ENCODE data around the gene SPINT3.
"Not testable (repeated sequence)": the region's sequence is repeated elsewhere in the genome, so short reads cannot be mapped to it uniquely, and the experiment has no call there.

SPINT3 gene

GRCh38 chr20:45477530-45478148, 37.8 kb downstream of the SPINT3 start:
- H3K9ac ChIP-seq (ENCODE audit: low read length in 2 of 2); H3K4me1 ChIP-seq (ENCODE audit: control insufficient read depth, insufficient read depth, low read length); H3K4me3 ChIP-seq (ENCODE audit: low read length in 2 of 2); H3K9me3 ChIP-seq (ENCODE audit: control insufficient read depth in 2 of 2, low read length in 2 of 2); H3K36me3 ChIP-seq (ENCODE audit: control insufficient read depth in 2 of 2, insufficient read depth in 2 of 2, low read length in 2 of 2); H3K27ac ChIP-seq (ENCODE audit: low read length): not testable (repeated sequence)
- peaks cover 12 to 14% of the 10 kb centered on the region in 2 donors for H3K27me3 ChIP-seq (ENCODE audit: control insufficient read depth in 1 of 2, insufficient read depth in 2 of 2, low read length in 2 of 2)

- H3K9ac ChIP-seq (ENCODE audit: low read length in 2 of 2); H3K4me3 ChIP-seq (ENCODE audit: low read length in 2 of 2); H3K9me3 ChIP-seq (ENCODE audit: control insufficient read depth in 2 of 2, low read length in 2 of 2); H3K27ac ChIP-seq (ENCODE audit: low read length); H3K36me3 ChIP-seq (ENCODE audit: control insufficient read depth in 2 of 2, insufficient read depth in 2 of 2, low read length in 2 of 2): not testable (repeated sequence)
- Histone ChIP-seq H3K4me1 (ENCODE audit: control insufficient read depth, insufficient read depth, low read length) (peaks cover 20% of the 10 kb centered on the region), H3K27me3 (ENCODE audit: control insufficient read depth in 1 of 2, insufficient read depth in 2 of 2, low read length in 2 of 2) (peaks cover 6 to 11% of the 10 kb centered on the region in 2 donors)
Measured at GRCh38 chr20:45472286-45472685, 43.1 kb downstream of the SPINT3 start.

DNA sequence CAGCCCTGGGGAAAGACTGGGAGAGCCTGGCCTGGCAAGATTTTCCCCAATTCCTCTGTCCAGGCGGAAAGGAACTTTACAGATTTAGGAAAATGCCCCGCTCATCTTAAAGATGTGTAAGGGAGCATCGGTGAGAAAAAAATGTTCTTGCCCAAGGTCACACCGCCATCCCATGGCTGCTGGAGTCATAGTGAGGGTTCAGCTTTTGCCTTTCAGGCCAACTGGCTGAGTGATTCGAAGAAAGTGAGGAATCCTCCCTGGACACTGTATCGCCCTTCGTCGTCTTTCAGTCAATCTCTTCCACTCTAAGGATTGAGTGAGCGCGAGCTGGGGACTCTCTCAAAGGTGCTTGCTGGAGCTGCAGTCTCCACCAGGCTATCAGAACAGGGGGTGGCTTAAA, 44.5 kb downstream of the SPINT3 start:
- Histone ChIP-seq H3K4me3 (ENCODE audit: low read length in 2 of 2) (peak overlapping the region; percentile 59 to 76), H3K4me1 (ENCODE audit: control insufficient read depth, insufficient read depth, low read length) (peaks cover 20% of the 10 kb centered on the region), H3K27ac (ENCODE audit: low read length) (no peak overlapping the region), H3K27me3 (ENCODE audit: control insufficient read depth in 1 of 2, insufficient read depth in 2 of 2, low read length in 2 of 2) (peaks cover 6 to 11% of the 10 kb centered on the region in 2 donors), H3K36me3 (ENCODE audit: control insufficient read depth in 2 of 2, insufficient read depth in 2 of 2, low read length in 2 of 2) (no peaks in the 10 kb centered on the region), H3K9me3 (ENCODE audit: control insufficient read depth in 2 of 2, low read length in 2 of 2) (no peaks in the 10 kb centered on the region), H3K9ac (ENCODE audit: low read length in 2 of 2) (peak overlapping the region; percentile 49 to 62)

- Histone ChIP-seq H3K27ac (ENCODE audit: low read length) (no peak overlapping the region), H3K27me3 (ENCODE audit: control insufficient read depth in 1 of 2, insufficient read depth in 2 of 2, low read length in 2 of 2) (peaks cover 6 to 11% of the 10 kb centered on the region in 2 donors), H3K36me3 (ENCODE audit: control insufficient read depth in 2 of 2, insufficient read depth in 2 of 2, low read length in 2 of 2) (no peaks in the 10 kb centered on the region), H3K9ac (ENCODE audit: low read length in 2 of 2) (peak overlapping the region; percentile 49 to 62), H3K4me3 (ENCODE audit: low read length in 2 of 2) (peak overlapping the region; percentile 59 to 76), H3K4me1 (ENCODE audit: control insufficient read depth, insufficient read depth, low read length) (peaks cover 20% of the 10 kb centered on the region), H3K9me3 (ENCODE audit: control insufficient read depth in 2 of 2, low read length in 2 of 2) (no peaks in the 10 kb centered on the region)
Measured at GRCh38 chr20:45470262-45470931, 45.0 kb downstream of the SPINT3 start.

DNA sequence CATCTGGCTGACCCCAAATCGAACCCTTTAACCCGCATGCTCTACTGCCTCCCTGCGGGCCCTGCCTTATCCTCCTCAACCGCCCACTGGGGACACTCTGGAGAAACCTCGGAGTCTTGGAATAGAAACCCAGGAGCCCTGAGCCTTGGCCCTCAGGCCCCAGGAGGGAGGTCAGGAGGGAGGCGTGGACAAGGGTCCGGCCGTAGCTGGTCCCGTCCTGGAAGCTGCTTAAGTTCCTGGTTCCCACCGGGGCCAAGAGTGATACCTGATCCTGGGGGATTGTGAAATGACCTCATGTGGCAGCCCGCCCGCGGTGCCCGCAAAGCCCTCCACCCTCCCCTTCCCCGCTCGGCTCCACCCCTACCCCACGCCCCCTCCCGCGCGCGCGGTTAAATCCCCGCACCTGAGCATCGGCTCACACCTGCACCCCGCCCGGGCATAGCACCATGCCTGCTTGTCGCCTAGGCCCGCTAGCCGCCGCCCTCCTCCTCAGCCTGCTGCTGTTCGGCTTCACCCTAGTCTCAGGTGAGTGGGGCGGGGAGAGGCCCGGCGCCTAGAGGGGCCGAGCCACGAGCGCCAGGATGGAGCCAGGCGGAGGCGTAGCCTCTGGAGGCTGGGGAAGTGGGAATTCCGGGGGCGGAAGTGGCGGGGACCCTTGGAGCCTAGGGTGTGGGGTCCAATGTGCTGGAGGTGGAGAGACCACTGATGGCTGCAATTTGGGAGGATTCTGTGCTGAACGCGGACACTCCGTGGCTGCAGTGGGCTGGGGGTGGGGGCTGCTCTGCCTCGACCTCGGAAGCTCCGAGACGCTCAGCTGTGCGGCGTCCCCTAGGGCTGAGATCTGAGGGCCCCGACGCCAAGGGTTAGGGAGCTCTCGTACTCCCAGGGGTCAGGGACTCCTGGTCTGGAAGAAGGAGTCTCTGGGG, 45.8 kb downstream of the SPINT3 start, which contains the start of gene WFDC2:
TSS of gene WFDC2 (plus strand) at position 418 of the 926 bp plus-strand sequence. CDS start at position 447, 29 bp downstream.
- H3K36me3 ChIP-seq (ENCODE audit: control insufficient read depth in 2 of 2, insufficient read depth in 2 of 2, low read length in 2 of 2), result no peaks in the 10 kb centered on the region
- no peak within 1 kb of the TSS for H3K27ac ChIP-seq (ENCODE audit: low read length)
- peak within 1 kb of the TSS; percentile 59 to 76 for H3K4me3 ChIP-seq (ENCODE audit: low read length in 2 of 2)
- H3K27me3 ChIP-seq (ENCODE audit: control insufficient read depth in 1 of 2, insufficient read depth in 2 of 2, low read length in 2 of 2), result peaks cover 6 to 11% of the 10 kb centered on the region in 2 donors
- peaks cover 20% of the 10 kb centered on the region for H3K4me1 ChIP-seq (ENCODE audit: control insufficient read depth, insufficient read depth, low read length)
- no peaks in the 10 kb centered on the region for H3K9me3 ChIP-seq (ENCODE audit: control insufficient read depth in 2 of 2, low read length in 2 of 2)
- H3K9ac ChIP-seq (ENCODE audit: low read length in 2 of 2), result peak within 1 kb of the TSS; percentile 49 to 62

GRCh38 chr20:45467861-45468260, 47.6 kb downstream of the SPINT3 start:
- no peak overlapping the region for H3K9ac ChIP-seq (ENCODE audit: low read length in 2 of 2)
- H3K4me1 ChIP-seq (ENCODE audit: control insufficient read depth, insufficient read depth, low read length), result peaks cover 20% of the 10 kb centered on the region
- H3K4me3 ChIP-seq (ENCODE audit: low read length in 2 of 2), result no peak overlapping the region
- no peak overlapping the region for H3K27ac ChIP-seq (ENCODE audit: low read length)
- H3K36me3 ChIP-seq (ENCODE audit: control insufficient read depth in 2 of 2, insufficient read depth in 2 of 2, low read length in 2 of 2), result no peaks in the 10 kb centered on the region
- peaks cover 6 to 13% of the 10 kb centered on the region in 2 donors for H3K27me3 ChIP-seq (ENCODE audit: control insufficient read depth in 1 of 2, insufficient read depth in 2 of 2, low read length in 2 of 2)
- no peaks in the 10 kb centered on the region for H3K9me3 ChIP-seq (ENCODE audit: control insufficient read depth in 2 of 2, low read length in 2 of 2)

GRCh38 chr20:45467172-45467571, 48.2 kb downstream of the SPINT3 start:
- H3K36me3 ChIP-seq (ENCODE audit: control insufficient read depth in 2 of 2, insufficient read depth in 2 of 2, low read length in 2 of 2), result no peaks in the 10 kb centered on the region
- H3K9ac ChIP-seq (ENCODE audit: low read length in 2 of 2), result no peak overlapping the region
- H3K4me3 ChIP-seq (ENCODE audit: low read length in 2 of 2), result no peak overlapping the region
- H3K27ac ChIP-seq (ENCODE audit: low read length), result no peak overlapping the region
- no peaks in the 10 kb centered on the region for H3K9me3 ChIP-seq (ENCODE audit: control insufficient read depth in 2 of 2, low read length in 2 of 2)
- H3K4me1 ChIP-seq (ENCODE audit: control insufficient read depth, insufficient read depth, low read length), result peaks cover 20% of the 10 kb centered on the region
- H3K27me3 ChIP-seq (ENCODE audit: control insufficient read depth in 1 of 2, insufficient read depth in 2 of 2, low read length in 2 of 2), result peaks cover 6 to 13% of the 10 kb centered on the region in 2 donors

- H3K27ac ChIP-seq (ENCODE audit: low read length), result no peak overlapping the region
- peaks cover 12% of the 10 kb centered on the region for H3K4me1 ChIP-seq (ENCODE audit: control insufficient read depth, insufficient read depth, low read length)
- H3K9me3 ChIP-seq (ENCODE audit: control insufficient read depth in 2 of 2, low read length in 2 of 2), result no peaks in the 10 kb centered on the region
- no peak overlapping the region for H3K4me3 ChIP-seq (ENCODE audit: low read length in 2 of 2)
- H3K27me3 ChIP-seq (ENCODE audit: control insufficient read depth in 1 of 2, insufficient read depth in 2 of 2, low read length in 2 of 2), result peaks cover 6 to 7% of the 10 kb centered on the region in 2 donors
- no peaks in the 10 kb centered on the region for H3K36me3 ChIP-seq (ENCODE audit: control insufficient read depth in 2 of 2, insufficient read depth in 2 of 2, low read length in 2 of 2)
- H3K9ac ChIP-seq (ENCODE audit: low read length in 2 of 2), result no peak overlapping the region
Measured at GRCh38 chr20:45465491-45466266, 49.7 kb downstream of the SPINT3 start.

- H3K27me3 ChIP-seq (ENCODE audit: control insufficient read depth in 1 of 2, insufficient read depth in 2 of 2, low read length in 2 of 2), result peaks cover 0 to 2% of the 10 kb centered on the region in 2 donors
- H3K9me3 ChIP-seq (ENCODE audit: control insufficient read depth in 2 of 2, low read length in 2 of 2), result no peaks in the 10 kb centered on the region
- no peaks in the 10 kb centered on the region for H3K4me1 ChIP-seq (ENCODE audit: control insufficient read depth, insufficient read depth, low read length)
- no peak overlapping the region for H3K9ac ChIP-seq (ENCODE audit: low read length in 2 of 2)
- no peak overlapping the region for H3K4me3 ChIP-seq (ENCODE audit: low read length in 2 of 2)
- no peaks in the 10 kb centered on the region for H3K36me3 ChIP-seq (ENCODE audit: control insufficient read depth in 2 of 2, insufficient read depth in 2 of 2, low read length in 2 of 2)
- no peak overlapping the region for H3K27ac ChIP-seq (ENCODE audit: low read length)
Measured at GRCh38 chr20:45463709-45464108, 51.7 kb downstream of the SPINT3 start.
